Mammary epithelial cell (primary cell): ENCODE data around the gene FOXP2.

Experiments used
- CTCF ChIP-seq, 2 donors: IDR thresholded peaks in 1 of 2; conservative IDR thresholded peaks in 1 of 2; 2 replicates each; pipeline ENCODE4 v1.5.1; 2011 to 2012; ENCODE audit warnings: inconsistent platforms in 2 of 2, low read length in 2 of 2, mild to moderate bottlenecking in 2 of 2, control low read depth in 1 of 2, low read depth in 1 of 2; ENCODE audit not compliant: insufficient read depth in 1 of 2; ENCODE audit errors: extremely low read depth in 1 of 2
- EZH2 ChIP-seq: IDR thresholded peaks from 2 replicates; pipeline ENCODE4 v1.6.1; 2012; ENCODE audit warnings: low read length, inconsistent platforms, borderline replicate concordance

- no peak for TF ChIP-seq CTCF (conservative IDR thresholded peaks at IDR 0.05 in 1 of 2, IDR thresholded peaks at IDR 0.05 in 1 of 2; ENCODE audit: extremely low read depth in 1 of 2, insufficient read depth in 1 of 2, low read depth in 1 of 2, low read length in 2 of 2)
- no peak for TF ChIP-seq EZH2
These were observed 63.8 kb downstream of the FOXP2 start for GRCh38 chr7:114478384-114478783.
